ENCODE data around the gene RNASEL.
"Not testable (repeated sequence)": the region's sequence is repeated elsewhere in the genome, so short reads cannot be mapped to it uniquely, and the experiment has no call there.

The RNASEL gene

GRCh38 chr1:182549811-182550210, 39.2 kb downstream of the RNASEL start:
- H3K9me3 Mint-ChIP-seq = peaks cover 6% of the 10 kb centered on the region
- DNase-seq (ENCODE audit: low spot score in 2 of 2) = no peak
- no peak overlapping the region for H3K27ac Mint-ChIP-seq
- no peak for ATAC-seq (ENCODE audit: low read depth)
- H3K36me3 Mint-ChIP-seq = peaks cover 11% of the 10 kb centered on the region
- no peak overlapping the region for H3K4me3 Mint-ChIP-seq
- H3K27me3 Mint-ChIP-seq = peaks cover 13% of the 10 kb centered on the region
- H3K4me1 Mint-ChIP-seq = no peaks in the 10 kb centered on the region

GRCh38 chr1:182549346-182549745, 39.7 kb downstream of the RNASEL start:
- H3K27me3 Mint-ChIP-seq = peaks cover 14% of the 10 kb centered on the region
- DNase-seq (ENCODE audit: low spot score in 2 of 2) (no peak), ATAC-seq (ENCODE audit: low read depth) (no peak)
- H3K36me3 Mint-ChIP-seq = peaks cover 11% of the 10 kb centered on the region
- peaks cover 6% of the 10 kb centered on the region for H3K9me3 Mint-ChIP-seq
- no peak overlapping the region for H3K4me3 Mint-ChIP-seq
- no peaks in the 10 kb centered on the region for H3K4me1 Mint-ChIP-seq
- H3K27ac Mint-ChIP-seq = no peak overlapping the region

- DNase-seq (ENCODE audit: low spot score in 2 of 2) (no peak), ATAC-seq (ENCODE audit: low read depth) (no peak)
- peaks cover 2% of the 10 kb centered on the region for H3K9me3 Mint-ChIP-seq
- H3K36me3 Mint-ChIP-seq = no peaks in the 10 kb centered on the region
- no peak overlapping the region for H3K27ac Mint-ChIP-seq
- H3K27me3 Mint-ChIP-seq = peaks cover 5% of the 10 kb centered on the region
- H3K4me3 Mint-ChIP-seq = no peak overlapping the region
- peaks cover 3% of the 10 kb centered on the region for H3K4me1 Mint-ChIP-seq
Measured at GRCh38 chr1:182533896-182534295, 55.2 kb downstream of the RNASEL start.

GRCh38 chr1:182528206-182528605, 60.9 kb downstream of the RNASEL start:
- ATAC-seq (ENCODE audit: low read depth); H3K4me1 Mint-ChIP-seq; H3K36me3 Mint-ChIP-seq; H3K4me3 Mint-ChIP-seq; DNase-seq (ENCODE audit: low spot score in 2 of 2); H3K27me3 Mint-ChIP-seq; H3K27ac Mint-ChIP-seq: not testable (repeated sequence)
- H3K9me3 Mint-ChIP-seq = peaks cover 29% of the 10 kb centered on the region

- Mint-ChIP-seq H3K27me3 (peaks cover 6% of the 10 kb centered on the region), H3K4me1 (peaks cover 3% of the 10 kb centered on the region), H3K4me3 (no peak overlapping the region), H3K27ac (no peak overlapping the region), H3K9me3 (peaks cover 29% of the 10 kb centered on the region), H3K36me3 (peaks cover 7% of the 10 kb centered on the region)
- DNase-seq (ENCODE audit: low spot score in 2 of 2) = no peak
- ATAC-seq (ENCODE audit: low read depth) = no peak
Measured at GRCh38 chr1:182527680-182528079, 61.4 kb downstream of the RNASEL start.

GRCh38 chr1:182525342-182525741, 63.7 kb downstream of the RNASEL start:
- Mint-ChIP-seq H3K36me3 (peaks cover 7% of the 10 kb centered on the region), H3K27me3 (peaks cover 3% of the 10 kb centered on the region), H3K27ac (no peak overlapping the region), H3K9me3 (peaks cover 29% of the 10 kb centered on the region), H3K4me1 (no peaks in the 10 kb centered on the region), H3K4me3 (no peak overlapping the region)
- ATAC-seq (ENCODE audit: low read depth) = no peak
- no peak for DNase-seq (ENCODE audit: low spot score in 2 of 2)

All from memory B cell (primary cell).